Epidermal melanocyte (primary cell): ENCODE data around the gene PRXL2B.

ENCODE experiments used
- DNase-seq: peaks from one replicate; pipeline ENCODE4 v3.0.0; 2011; ENCODE audit warnings: low spot score; ENCODE audit not compliant: insufficient read length

PRXL2B gene

DNA sequence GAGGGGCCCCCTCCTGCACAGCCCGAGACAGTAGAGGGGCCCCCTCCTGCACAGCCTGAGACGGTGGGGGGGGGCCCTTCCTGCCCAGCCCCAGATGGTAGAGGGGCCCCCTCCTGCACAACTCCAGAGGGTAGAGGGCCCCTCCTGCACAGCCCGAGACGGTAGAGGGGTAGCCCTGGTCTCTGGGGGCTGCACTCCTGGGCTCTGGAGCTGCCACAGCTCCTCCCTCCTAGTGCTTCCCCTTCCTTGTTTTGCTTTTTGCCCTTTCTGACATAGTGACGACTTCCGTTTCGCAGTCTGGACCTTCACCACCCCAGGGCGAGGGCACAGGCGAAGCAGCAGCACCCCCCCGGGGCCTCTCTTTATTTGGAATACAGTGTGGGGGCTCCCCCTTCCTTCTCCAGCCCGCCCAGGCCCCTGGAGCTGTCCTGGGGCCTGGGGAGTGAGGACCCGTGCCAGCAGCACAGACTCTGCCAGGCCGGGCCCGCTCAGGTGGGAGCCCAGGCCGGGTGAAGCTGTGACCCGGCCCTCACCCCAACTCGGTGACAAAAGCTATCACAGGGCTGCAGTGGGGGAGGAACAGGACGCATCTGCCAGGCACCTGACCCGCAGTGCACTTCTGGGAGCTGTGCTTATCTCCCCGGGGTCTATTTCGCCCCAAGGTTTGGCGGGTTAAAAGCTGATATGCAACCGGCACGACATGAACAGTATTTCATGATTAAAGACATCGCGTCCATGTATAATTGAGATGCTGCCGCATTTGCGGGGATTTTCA, 1.1 kb upstream of the PRXL2B start:
- DNase-seq = peak; percentile 94

DNA sequence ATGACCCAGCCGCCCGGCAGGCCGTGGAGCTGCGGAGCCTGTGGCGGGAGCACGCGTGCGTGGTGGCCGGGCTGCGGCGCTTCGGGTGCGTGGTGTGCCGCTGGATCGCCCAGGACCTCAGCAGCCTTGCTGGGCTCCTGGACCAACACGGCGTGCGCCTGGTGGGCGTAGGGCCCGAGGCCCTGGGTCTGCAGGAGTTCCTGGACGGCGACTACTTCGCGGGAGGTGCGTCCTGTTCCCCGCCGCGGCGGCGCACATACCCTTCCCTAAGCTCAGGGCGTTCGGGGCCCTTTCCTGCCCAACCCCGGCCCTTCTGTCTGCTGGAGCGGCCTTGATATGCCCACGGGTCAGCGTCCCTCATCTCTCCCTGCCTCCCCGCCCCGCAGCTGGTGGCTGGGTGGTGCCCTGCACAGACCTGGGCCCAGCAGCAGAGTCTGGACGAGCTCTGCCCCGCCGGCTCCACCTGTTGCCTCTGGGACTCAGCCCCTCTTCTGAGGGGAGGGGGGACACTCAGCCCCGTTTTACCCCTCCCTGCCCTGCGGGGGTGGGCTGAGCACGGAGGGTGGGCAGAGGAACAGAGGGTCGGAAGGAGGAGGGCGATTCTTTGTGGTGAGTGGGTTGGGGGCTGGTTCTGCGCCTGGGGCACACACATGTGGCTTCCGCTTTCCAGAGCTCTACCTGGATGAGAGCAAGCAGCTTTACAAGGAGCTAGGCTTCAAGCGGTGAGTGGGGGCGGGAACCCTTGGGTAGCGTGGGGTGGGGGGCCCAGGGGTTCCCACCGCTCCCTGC, 688 bp downstream of the PRXL2B start:
- DNase-seq = peak; percentile 31

DNA sequence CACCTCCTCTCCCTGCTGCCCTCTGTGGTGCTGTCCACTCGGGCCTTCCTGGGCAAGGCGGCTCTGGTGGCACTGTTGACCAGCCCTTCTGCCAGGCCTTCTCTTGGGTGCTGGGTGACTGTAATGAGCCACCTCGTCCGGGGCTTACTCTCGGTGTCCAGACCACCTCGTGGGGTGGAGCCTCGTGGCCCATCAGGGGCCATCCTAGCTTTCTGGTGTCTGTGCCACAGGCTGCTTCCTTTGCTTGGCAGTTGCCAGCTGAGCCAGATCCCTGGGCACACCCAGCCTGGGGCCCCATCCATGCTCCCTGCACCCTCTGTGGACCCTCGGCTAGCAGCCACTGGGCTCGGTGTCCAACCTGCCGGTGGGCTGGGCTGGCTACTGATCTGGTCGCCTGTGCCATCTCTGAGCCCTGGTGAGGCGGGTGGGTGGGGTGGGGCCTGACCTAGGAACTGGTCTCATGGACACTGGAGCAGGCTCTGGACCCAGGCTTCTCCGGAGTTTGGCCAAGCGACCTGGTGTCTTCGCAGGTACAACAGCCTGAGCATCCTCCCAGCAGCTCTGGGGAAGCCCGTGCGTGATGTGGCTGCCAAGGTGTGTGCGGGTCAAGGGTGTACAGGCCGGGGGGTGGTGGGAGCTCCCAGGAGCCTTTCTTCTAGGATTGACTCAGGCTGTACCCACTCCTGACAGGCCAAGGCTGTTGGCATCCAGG, 1.4 kb downstream of the PRXL2B start:
- no peak for DNase-seq

DNA sequence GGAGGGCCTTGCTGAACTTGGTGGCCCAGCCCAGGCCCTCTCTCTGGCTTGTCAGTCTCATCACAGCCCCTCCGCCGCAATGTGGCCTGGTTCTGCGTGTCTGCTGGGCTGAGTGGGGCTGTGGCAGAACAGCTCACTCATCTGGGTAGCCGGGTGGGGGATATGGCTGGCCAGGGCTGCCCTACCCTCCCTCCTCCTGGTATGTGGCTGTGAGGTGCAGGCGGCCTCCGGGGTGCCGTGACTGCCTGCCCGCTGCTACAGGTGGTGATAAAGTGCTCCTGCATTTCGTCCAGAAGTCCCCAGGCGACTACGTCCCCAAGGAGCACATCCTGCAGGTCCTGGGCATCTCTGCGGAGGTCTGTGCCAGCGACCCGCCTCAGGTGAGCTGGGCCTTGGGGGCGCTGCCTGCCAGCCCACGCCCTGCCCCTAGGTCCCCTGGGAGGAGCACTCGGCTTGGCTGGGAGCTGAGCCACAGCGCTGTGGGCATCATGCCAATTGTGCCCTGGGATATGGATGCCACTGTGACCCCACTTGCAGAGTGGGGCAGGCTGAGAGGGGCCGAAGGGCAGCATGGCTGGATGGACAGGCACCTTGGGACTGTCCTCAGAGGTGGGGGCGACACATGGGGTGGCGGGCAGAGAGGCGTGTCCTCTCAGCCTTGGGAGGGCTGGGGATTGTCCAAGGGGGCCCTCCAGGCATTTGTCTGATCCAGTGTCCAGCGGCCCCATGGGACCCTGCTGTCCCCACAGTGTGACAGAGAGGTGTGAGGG, 2.3 kb downstream of the PRXL2B start:
- DNase-seq = no peak

DNA sequence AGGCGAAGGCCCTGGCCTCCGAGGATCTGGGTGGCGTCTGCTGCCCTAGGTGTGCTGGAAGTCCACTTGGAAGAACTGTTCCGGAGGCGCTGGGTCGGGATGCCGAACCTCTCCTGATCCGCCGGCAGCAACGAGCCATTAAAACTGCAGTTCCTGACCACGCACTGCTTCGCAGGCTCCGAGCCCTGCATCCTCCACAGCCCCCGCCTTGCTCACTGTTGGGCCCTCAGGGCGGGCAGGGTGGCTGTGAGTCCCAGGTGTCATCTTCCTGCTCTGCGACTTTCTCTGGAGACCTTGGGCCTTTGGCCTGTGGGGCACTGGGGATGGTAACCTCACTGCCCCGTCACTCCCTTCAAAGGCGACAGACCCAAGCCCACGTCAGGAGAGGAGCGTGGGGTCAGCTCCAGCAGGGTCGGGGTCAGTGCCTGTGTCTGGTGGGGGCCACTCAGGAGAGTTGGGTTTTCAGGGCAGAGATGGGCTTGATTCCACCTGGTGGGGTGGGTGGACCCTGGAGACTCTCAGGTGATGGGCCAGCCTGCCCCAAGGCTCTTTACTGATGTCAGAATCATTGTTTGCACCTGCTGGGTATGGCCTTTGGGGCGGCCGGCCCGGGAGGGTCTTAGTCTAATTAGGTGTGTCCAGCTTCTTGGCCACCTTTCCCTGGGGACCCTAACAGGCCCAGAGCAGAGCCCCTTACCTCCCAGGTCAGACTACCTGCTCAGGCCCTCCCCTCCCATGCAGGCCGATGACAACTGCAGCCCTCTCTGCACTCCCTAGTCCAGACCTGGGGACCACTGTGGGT, 3.1 kb downstream of the PRXL2B start:
- DNase-seq = no peak

DNA sequence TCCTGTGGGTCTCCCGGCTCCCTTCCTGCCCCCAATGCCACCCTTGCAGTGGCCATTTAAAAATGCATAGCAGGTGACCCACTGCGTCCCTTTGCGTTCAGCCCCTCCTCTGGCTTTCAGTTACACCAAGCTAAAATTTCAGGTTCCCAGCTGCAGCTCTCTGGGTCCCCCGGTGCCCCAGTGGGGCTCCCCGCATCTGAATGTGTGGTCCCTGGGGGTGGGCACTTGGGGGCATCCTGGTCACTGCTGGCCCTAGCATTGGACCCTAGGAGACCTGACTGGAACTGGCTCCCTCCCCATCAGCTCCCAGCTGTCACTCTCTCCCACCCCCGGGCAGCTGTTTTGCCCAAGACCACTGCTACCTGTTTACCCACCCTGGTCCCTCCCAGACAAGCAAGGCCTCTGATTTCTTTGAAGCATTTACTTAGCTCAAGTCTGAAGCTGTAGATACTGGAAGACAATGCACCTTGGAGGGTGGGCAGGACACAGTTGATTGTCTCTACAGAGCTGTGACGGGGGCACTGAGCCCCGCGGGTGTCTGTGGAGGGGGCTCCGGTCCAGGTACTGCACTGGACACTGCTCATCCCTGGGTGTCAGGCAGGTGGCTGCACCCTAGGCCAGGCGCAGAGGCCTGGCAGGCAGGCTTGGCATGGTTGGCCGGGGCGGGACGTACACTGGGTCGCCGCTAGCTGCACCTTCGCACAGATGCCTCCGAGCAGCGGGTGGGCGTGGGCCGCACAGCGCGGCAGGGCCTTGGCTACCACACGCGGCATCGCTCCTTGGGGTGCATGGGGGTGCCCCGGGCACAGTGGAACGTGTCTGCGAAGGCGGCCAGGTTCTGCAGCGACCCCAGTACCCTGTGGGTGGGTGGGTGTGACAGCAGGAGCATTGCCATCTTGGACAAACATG, 3.9 kb downstream of the PRXL2B start:
- DNase-seq = no peak

DNA sequence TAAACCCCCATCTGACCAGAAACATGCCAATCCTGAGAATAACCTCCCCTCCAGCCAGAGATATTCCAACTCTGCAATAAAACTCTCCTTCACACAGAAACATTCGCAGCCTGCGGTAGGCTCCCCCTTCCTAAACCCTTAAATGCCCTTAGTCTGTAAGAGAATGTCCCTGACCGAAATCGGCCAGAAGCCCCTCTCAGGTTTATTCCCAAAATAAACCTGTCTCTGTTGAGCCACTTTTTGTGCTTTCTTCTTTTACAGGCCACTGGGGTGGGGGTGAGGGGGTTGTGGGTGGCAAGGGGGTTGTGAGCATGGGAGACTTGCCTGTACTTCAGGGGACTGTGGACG, 4.6 kb downstream of the PRXL2B start:
- no peak for DNase-seq

DNA sequence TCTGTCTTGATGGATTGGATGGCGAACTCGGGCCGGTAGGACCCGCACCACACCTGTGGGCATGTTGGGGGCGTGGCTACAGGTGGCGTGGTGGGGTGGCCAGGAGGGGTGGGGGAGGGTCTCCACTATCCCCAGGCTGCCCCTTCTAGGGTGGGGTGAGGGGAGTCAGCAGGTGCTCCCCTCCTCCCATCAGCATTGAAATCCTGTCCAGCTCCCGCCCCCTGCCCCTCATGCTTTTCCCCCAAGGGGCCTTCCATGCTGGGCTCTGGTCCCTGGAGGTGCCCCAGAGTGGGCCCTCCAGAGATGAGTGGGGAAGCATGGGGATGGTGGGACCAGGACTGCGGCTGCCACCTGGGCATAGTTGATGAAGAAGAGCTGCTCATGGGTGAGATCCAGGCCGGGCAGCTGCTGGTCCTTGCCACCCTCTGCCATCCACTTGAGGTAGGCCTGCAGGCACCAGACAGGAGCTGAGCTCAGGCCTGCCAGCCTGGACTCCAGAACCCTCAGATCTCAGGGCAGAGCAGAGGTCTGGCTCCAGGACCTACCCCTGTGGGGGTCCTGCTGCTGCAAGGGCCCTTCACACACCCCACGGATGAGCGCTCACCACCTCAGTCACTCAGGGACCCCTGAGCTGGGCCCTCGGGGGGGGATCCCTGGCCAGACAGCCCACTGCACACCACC, 5.1 kb downstream of the PRXL2B start:
- no peak for DNase-seq

DNA sequence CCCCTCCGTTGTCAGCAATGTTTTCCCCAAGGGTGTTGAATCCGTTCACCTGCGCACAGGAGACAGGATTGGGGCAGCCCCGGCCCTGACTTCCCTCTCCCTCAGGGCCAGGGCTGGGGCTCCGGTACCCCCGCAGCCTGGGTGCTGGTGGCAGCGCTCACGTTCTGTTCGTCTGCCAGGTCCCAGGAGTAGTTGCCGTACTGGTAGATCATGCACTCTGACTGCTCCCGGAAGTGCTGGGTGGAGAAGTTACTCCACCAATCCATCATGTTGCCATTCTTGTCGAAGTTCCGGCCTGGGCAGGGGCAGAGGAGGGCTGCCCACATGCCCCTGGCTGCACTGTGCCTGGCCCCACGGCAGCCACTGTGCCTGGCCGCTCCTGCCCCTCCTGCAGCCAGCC, 6.1 kb downstream of the PRXL2B start:
- no peak for DNase-seq

DNA sequence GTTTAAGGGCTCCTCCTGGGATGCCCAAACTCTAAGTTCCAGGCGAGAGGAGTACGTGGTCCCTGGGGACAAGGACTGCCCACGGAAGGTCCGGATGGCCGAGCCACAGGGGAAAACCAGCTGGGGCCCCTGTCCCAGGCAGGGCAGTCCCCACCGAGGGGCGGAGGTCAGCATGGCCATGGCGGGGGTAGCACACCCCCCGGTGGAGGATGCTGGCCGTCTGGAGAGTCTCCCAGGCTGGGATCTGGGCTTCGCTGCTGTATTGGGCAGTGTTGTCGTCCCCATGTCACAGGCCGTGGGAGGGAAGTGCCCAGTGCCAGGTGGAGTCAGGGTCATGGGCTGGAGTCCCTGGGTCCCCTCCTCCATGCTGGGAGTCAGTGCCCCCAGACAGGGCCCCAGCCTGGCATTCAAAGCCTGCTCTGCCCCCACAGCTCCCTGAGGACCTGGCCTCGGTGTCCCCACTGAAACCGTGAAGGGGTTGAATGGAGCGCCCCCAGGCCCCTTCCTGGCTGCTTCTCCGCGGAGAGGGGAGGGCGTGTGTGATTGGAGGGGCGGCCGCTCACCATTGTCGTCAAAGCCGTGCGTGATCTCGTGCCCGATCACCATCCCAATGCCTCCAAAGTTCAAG, 6.8 kb downstream of the PRXL2B start:
- no peak for DNase-seq

DNA sequence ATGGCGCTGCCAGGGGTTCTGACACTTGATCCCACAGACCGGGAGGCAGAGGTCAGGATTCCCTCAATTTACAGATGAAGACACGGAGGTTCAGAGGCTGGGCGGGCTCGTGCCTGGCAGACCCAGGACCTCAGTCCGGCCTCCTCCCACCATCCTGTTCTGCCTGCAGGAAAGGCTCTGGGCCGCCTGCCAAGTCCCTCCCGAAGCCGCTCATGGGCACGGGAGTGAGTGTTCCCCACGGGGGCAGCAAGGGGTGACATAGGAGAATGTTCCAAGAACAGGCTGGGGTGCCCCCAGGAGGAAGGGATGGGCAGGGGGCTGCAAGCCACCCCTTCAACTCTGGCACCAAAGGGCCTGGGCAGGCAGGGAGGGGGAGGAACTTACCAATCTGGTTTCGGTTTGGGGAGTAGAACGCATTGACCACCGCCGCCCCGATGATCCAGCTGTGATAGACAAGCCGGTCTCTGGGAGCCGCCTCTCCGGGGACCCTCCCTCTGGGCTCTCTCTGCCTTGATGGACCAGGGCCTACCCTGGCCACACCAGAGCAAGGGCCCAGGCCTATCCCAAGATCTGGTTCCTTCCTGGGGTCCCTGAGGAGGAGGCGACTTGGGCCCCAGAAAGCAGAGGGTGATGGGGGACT, 7.5 kb downstream of the PRXL2B start:
- no peak for DNase-seq

DNA sequence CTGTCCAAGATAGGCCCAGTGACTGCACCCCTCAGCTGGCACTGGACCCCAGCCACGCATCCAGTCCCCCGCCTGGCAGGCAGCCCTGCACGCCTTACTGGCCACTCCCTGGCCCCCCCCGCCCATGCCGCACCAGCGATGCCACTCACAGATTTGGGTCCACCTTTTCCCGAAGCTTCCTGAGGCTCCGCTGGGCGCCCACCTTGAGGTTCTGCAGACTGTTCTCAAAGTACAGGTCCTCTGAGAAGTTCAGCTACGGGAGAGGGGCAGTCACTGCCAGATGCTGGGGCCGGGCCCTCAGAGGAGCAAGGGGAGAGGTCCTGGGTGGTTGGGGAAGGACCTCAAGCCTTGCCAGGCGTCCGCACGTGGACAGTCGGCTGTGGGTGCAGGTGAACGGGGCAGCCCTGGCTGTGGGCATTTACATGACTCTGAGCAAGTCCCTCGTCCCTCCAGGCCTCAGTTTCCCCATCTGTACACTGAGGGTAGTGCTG, 8.1 kb downstream of the PRXL2B start:
- DNase-seq = no peak

DNA sequence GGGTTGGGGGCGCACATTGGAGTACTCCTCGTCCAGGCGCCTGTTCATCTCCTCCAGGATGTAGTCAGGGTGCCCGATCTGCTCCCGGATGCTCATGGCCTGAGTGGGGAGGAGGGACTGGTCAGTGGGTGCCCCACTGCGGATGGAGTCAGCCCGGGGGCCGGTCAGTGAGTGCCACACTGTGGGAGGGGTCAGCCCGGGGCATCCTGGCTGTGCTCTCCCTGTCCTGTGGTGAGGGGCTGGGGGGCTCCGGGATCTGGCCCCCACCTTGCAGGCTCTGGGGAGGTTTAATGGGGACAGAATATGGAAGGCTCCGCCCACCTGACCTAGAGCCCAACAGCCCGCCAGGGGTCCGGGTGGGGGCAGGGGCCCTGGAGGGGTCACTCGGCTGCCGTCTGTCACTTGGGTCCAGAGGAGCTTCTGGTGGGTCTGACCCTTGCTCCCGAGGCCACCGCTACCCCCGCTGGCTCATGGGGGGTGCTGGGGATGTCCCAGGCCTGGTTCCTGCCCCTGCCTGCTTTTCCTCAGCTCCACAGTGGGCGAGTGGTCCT, 8.8 kb downstream of the PRXL2B start:
- no peak for DNase-seq

DNA sequence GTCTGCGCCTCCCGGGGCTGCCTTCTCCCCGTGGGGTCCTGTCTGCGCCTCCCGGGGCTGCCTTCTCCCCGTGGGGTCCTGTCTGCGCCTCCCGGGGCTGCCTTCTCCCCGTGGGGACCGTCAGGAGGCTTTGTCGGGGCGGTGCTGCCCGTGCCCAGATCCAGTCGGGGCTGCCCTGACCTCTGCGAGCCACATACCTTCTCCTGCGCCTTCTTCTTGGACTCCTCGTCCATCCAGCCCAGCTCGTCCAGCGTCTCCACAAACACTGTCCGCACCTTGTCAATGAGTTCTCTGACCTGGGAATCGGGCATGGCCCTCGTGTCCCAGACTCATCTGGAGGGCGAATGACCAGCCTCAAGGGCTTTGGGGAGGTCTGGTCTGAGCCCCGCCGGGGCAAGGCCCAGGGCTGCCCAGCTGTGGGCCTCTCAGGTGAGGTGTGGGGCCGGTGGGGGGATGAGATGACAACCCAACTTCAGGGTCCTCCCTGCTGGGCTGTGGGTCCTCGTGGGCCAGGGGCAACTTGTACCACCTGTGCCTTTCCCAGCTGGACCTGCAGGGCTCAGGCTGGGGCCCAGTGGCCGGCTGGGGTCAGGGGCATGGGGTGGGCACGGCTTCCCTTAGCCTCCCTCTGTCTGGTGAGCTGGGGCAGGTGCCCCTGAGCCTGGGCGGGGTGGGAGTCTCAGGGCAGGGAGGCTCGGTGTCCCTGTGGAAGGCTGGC, 9.4 kb downstream of the PRXL2B start:
- DNase-seq = no peak

DNA sequence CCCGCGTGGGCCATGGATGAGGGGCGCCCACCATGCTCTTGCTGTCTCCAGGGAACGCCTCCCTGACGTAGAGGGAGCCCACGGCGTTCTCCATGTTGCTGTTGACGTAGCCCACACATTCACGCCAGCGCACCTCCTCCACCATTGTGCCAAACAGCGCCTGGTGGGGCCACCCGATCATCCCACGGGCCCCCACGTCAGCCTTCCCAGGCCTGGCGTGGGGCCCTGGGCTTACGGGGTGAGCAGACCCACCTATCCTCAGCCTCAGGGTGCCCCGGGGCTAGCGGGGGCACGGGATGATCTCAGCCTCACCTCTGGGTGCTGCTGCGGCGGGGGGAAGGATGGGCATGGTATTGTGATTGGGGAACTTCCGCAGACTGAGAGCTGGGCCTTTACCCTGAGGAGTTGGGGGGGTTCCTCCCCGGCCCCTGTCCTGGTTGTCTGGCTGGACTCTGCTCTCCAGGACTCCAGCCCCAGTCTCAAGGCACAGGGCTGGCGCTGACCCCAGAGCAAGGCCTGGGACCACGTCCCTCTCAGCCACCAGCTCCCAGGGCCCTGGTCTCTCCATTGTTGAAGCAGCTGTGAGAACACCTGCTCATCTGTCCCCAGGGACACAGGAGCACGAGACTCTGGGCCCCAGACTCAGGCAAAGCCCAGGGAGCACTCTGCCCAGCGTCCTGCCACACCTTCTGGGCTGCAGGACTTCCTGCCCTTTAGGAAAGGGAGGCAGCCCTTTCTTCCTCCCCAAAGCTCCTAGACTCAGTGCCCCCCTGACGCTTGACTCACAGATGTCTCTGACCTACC, 10.2 kb downstream of the PRXL2B start:
- no peak for DNase-seq
